IMR-90 (cell line): ENCODE measurements around the gene MAPKAP1. TPM values are rescaled to one million over a fixed set of nuclear protein-coding genes. Genes with fewer than 3 reads are reported as not detected.

ENCODE experiments used
- ATAC-seq: fragments of 200-7000 bp; cut with Tn5 transposase; 2 replicates; pipeline ENCODE4 v1.9.1; 2020; ENCODE audit warnings: low read depth, mild to moderate bottlenecking, moderate library complexity
- BruUV-seq: library from RNA; stranded (reverse); fragments of 400-500 nt; replicated peaks from 2 replicates; lab custom pipeline; 2021; lab: Mats Ljungman, UMichigan
- CTCF ChIA-PET: fragments of 300-600 bp; formaldehyde crosslinking; extraction: SDS; loops from one replicate; lab custom pipeline; 2021; ENCODE audit warnings: antibody characterized with exemption; lab: Yijun Ruan, JAX
- POLR2A ChIA-PET: fragments of 300-600 bp; sonication (Branson Sonifier 250); formaldehyde crosslinking; loops from one replicate; lab custom pipeline; 2022; ENCODE audit warnings: antibody characterized with exemption; ENCODE audit not compliant: unreplicated experiment; lab: Charles Lee
- DNase-seq: peaks from one replicate; pipeline ENCODE4 v3.0.0; 2013
- H2AFZ ChIP-seq: replicated peaks from 2 replicates; pipeline ENCODE3; 2013; ENCODE audit warnings: low read length, mild to moderate bottlenecking; ENCODE audit not compliant: poor library complexity
- H2AK5ac ChIP-seq: 2 replicates; pipeline ENCODE4 v1.6.1; 2013; ENCODE audit warnings: low read depth, low read length, inconsistent platforms
- H2AK9ac ChIP-seq: replicated peaks from 2 replicates; pipeline ENCODE3; 2013; ENCODE audit warnings: mild to moderate bottlenecking, low read depth, low read length, moderate library complexity; ENCODE audit not compliant: poor library complexity
- H2BK120ac ChIP-seq: 2 replicates; pipeline ENCODE4 v1.6.1; 2013; ENCODE audit warnings: low read depth, low read length, inconsistent platforms
- H2BK15ac ChIP-seq: 3 replicates; pipeline ENCODE4 v1.6.1; 2013; ENCODE audit warnings: low read depth, low read length, inconsistent platforms
- H2BK20ac ChIP-seq: 2 replicates; pipeline ENCODE4 v1.6.1; 2013; ENCODE audit warnings: low read depth, mild to moderate bottlenecking, inconsistent platforms, low read length, moderate library complexity
- H2BK5ac ChIP-seq: 2 replicates; pipeline ENCODE4 v1.6.1; 2013; ENCODE audit warnings: mild to moderate bottlenecking, low read depth, low read length, inconsistent platforms; ENCODE audit not compliant: poor library complexity, severe bottlenecking
- H3K14ac ChIP-seq: replicated peaks from 2 replicates; pipeline ENCODE4 v1.6.1; 2013; ENCODE audit warnings: low read depth, low read length, inconsistent platforms
- H3K18ac ChIP-seq: 2 replicates; pipeline ENCODE4 v1.6.1; 2013; ENCODE audit warnings: low read depth, low read length, control low read depth
- H3K23ac ChIP-seq: 2 replicates; pipeline ENCODE4 v1.6.1; 2013; ENCODE audit warnings: low read depth, low read length, inconsistent platforms
- H3K27ac ChIP-seq: 2 replicates; pipeline ENCODE4 v1.5.1; 2013; ENCODE audit warnings: mild to moderate bottlenecking, control low read depth, low read length; ENCODE audit not compliant: insufficient read depth
- H3K27me3 ChIP-seq: 2 replicates; pipeline ENCODE4 v1.6.1; 2013; ENCODE audit warnings: low read length; ENCODE audit not compliant: control insufficient read depth, insufficient read depth
- H3K36me3 ChIP-seq: 2 replicates; pipeline ENCODE4 v1.6.1; 2013; ENCODE audit warnings: low read length, mixed read lengths; ENCODE audit not compliant: control insufficient read depth, insufficient read depth
- H3K4ac ChIP-seq: 2 replicates; pipeline ENCODE4 v1.6.1; 2013; ENCODE audit warnings: low read depth, low read length, inconsistent platforms
- H3K4me1 ChIP-seq: 2 replicates; pipeline ENCODE4 v1.6.1; 2013; ENCODE audit warnings: low read length, mixed read lengths; ENCODE audit not compliant: control insufficient read depth, insufficient read depth
- H3K4me2 ChIP-seq: 2 replicates; pipeline ENCODE4 v1.6.1; 2013; ENCODE audit warnings: low read depth, mild to moderate bottlenecking, control low read depth, low read length, moderate library complexity
- H3K4me3 ChIP-seq: 2 replicates; pipeline ENCODE4 v1.5.1; 2013; ENCODE audit warnings: low read depth, mild to moderate bottlenecking, control low read depth, low read length, moderate library complexity; ENCODE audit not compliant: insufficient read depth
- H3K56ac ChIP-seq: 2 replicates; pipeline ENCODE4 v1.6.1; 2013; ENCODE audit warnings: low read length, inconsistent platforms; ENCODE audit not compliant: insufficient read depth; ENCODE audit errors: extremely low read depth
- H3K79me1 ChIP-seq, 2 experiments: 2 replicates each; pipeline ENCODE4 v1.6.1; 2013; ENCODE audit warnings: low read length in 2 of 2, inconsistent platforms in 1 of 2, low read depth in 1 of 2
- H3K9ac ChIP-seq: 2 replicates; pipeline ENCODE4 v1.6.1; 2013; ENCODE audit warnings: low read depth, low read length, control low read depth
- H3K9me1 ChIP-seq: 2 replicates; pipeline ENCODE4 v1.6.1; 2013; ENCODE audit warnings: low read length, inconsistent platforms; ENCODE audit not compliant: insufficient read depth
- H3K9me3 ChIP-seq: 2 replicates; pipeline ENCODE4 v1.6.1; 2013; ENCODE audit warnings: low read length; ENCODE audit not compliant: control insufficient read depth, insufficient read depth
- H4K20me1 ChIP-seq: 2 replicates; pipeline ENCODE4 v1.6.1; 2013; ENCODE audit warnings: low read length, inconsistent platforms; ENCODE audit not compliant: insufficient read depth
- H4K5ac ChIP-seq: 2 replicates; pipeline ENCODE4 v1.6.1; 2013; ENCODE audit warnings: mild to moderate bottlenecking, low read depth, low read length, control low read depth
- H4K8ac ChIP-seq, 2 experiments: 2 replicates each; pipeline ENCODE4 v1.6.1; 2013; ENCODE audit warnings: low read depth in 2 of 2, low read length in 2 of 2, control low read depth in 1 of 2, inconsistent platforms in 1 of 2
- H4K91ac ChIP-seq: 2 replicates; pipeline ENCODE4 v1.6.1; 2013; ENCODE audit warnings: low read depth, low read length, inconsistent platforms; ENCODE audit not compliant: insufficient read depth
- BHLHE40 ChIP-seq: fragments of 150-350 bp; IDR thresholded peaks from 2 replicates; pipeline ENCODE4 v1.6.1; 2016; ENCODE audit warnings: mild to moderate bottlenecking, low read depth, low read length
- CEBPB ChIP-seq: IDR thresholded peaks from 2 replicates; pipeline ENCODE4 v1.6.1; 2012; ENCODE audit warnings: low read depth, low read length, improper control_type of control experiment
- CHD1 ChIP-seq: IDR thresholded peaks from 2 replicates; pipeline ENCODE4 v1.6.1; 2012; ENCODE audit warnings: low read depth, low read length, improper control_type of control experiment
- CTCF ChIP-seq: conservative IDR thresholded peaks from 2 replicates; pipeline ENCODE4 v1.5.1; 2012; ENCODE audit warnings: mild to moderate bottlenecking, low read depth, low read length, improper control_type of control experiment
- FOS ChIP-seq: fragments of 150-350 bp; IDR thresholded peaks from 2 replicates; pipeline ENCODE4 v1.6.1; 2016; ENCODE audit warnings: low read depth, low read length
- MAFK ChIP-seq: IDR thresholded peaks from 2 replicates; pipeline ENCODE4 v1.6.1; 2012; ENCODE audit warnings: low read depth, low read length, improper control_type of control experiment
- MAZ ChIP-seq: IDR thresholded peaks from 2 replicates; pipeline ENCODE4 v1.6.1; 2012; ENCODE audit warnings: low read depth, mild to moderate bottlenecking, low read length, improper control_type of control experiment, moderate library complexity, borderline replicate concordance
- MXI1 ChIP-seq: IDR thresholded peaks from 2 replicates; pipeline ENCODE4 v1.6.1; 2012; ENCODE audit warnings: low read depth, mild to moderate bottlenecking, low read length, moderate library complexity, borderline replicate concordance
- NFE2L2 ChIP-seq: fragments of 150-350 bp; IDR thresholded peaks from 2 replicates; pipeline ENCODE4 v1.6.1; 2016; ENCODE audit warnings: low read depth, mild to moderate bottlenecking, low read length
- POLR2A ChIP-seq: IDR thresholded peaks from 2 replicates; pipeline ENCODE4 v1.6.1; 2012; ENCODE audit warnings: mild to moderate bottlenecking, low read depth, low read length
- RAD21 ChIP-seq: IDR thresholded peaks from 2 replicates; pipeline ENCODE4 v1.6.1; 2012; ENCODE audit warnings: low read length, improper control_type of control experiment
- RCOR1 ChIP-seq: IDR thresholded peaks from 2 replicates; pipeline ENCODE4 v1.6.1; 2012; ENCODE audit warnings: mild to moderate bottlenecking, low read length, improper control_type of control experiment; ENCODE audit not compliant: insufficient replicate concordance
- RFX5 ChIP-seq: IDR thresholded peaks from 2 replicates; pipeline ENCODE4 v1.8.0; 2012; ENCODE audit warnings: low read depth, mild to moderate bottlenecking, low read length, moderate library complexity
- SMC3 ChIP-seq: fragments of 150-350 bp; IDR thresholded peaks from 2 replicates; pipeline ENCODE4 v1.6.1; 2016; ENCODE audit warnings: low read depth, mild to moderate bottlenecking, antibody characterized with exemption, low read length, moderate library complexity
- WGBS, 2 experiments: methylation state at CpG; one replicate each; pipeline versions ENCODE4 v1.1.5 to v1.1.7; 2013; ENCODE audit warnings: missing lambda C conversion rate in 2 of 2; ENCODE audit not compliant: insufficient read length in 1 of 2; ENCODE audit errors: extremely low coverage in 2 of 2; 5-methylcytosine and 5-hydroxymethylcytosine counted together
- dilution Hi-C: fragments of 300-500 bp; cut with HindIII; formaldehyde crosslinking; loops from one replicate; pipeline ENCODE4 v1.14.3; 2018; ENCODE audit warnings: low sequenced_read_pairs; ENCODE audit not compliant: unreplicated experiment
- in situ Hi-C: fragments of 300-500 bp; cut with MboI; formaldehyde crosslinking; loops from 3 replicates; pipeline ENCODE4 v1.14.3; 2019; ENCODE audit warnings: low sequenced_read_pairs, inconsistent platforms, mixed read lengths
- intact Hi-C: fragments of 100-400 bp; cut with micrococcal nuclease; formaldehyde crosslinking; loops from 2 replicates; pipeline ENCODE4 v1.10.0; 2022
- polyA plus RNA-seq, 3 experiments: library from polyadenylated mRNA; depleted of rRNA; stranded (reverse); fragments of >200 nt; gene quantifications; 2 replicates each; pipeline ENCODE4 v1.2.3, GENCODE V29; 2012; ENCODE audit warnings: low replicate concordance in 1 of 3
- total RNA-seq: library from RNA; depleted of rRNA; stranded (reverse); fragments of >200 nt; gene quantifications from 2 replicates; pipeline ENCODE4 v1.2.3, GENCODE V29; 2012
- TF ChIP-seq, protein P1 (sequence below): fragments of 150-350 bp; IDR thresholded peaks from 2 replicates; pipeline ENCODE4 v1.6.1; 2017; ENCODE audit warnings: mild to moderate bottlenecking, antibody characterized with exemption, low read length, low read depth
- TF ChIP-seq, protein P2 (sequence below): fragments of 150-350 bp; IDR thresholded peaks from 2 replicates; pipeline ENCODE4 v1.6.1; 2016; ENCODE audit warnings: low read depth, mild to moderate bottlenecking, low read length, moderate library complexity, borderline replicate concordance

MAPKAP1 gene
- total and polyA plus RNA-seq, 2 of the 4 experiments (the other 2 are of a cell fraction) = 87.2 to 158 TPM

DNA sequence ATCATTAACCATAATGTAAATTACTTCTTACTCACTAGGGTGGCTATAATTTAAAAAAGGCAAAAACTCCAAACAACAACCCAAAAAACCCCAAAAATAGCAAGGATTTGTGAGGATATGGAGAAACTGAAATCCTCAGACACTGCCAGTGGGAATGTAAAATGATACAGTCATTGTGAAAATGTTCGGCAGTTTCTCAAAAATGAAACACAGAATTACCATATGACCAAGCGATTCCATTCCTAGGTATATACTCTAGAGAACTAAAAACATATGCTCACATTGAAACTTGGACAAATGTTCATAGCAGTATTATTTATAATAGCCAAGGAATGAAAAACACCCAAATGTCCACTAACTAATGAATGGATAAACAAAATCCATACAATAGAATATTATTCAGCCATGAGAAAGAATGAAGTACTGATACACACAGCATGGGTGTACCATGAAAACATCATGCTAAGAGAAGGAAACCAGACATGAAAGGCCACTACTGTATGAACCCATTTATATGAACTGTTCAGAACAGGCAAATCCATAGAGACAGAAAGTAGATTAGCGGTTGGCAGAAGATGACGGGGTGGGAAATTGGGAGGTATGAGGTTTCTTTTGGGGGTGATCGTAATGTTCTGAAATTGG lies 119.1 kb downstream of the MAPKAP1 start:
- H4K5ac ChIP-seq = no peak overlapping the region
- peaks cover 2% of the 10 kb centered on the region for H3K4me1 ChIP-seq
- dilution Hi-C loops = no loop called here
- H2BK15ac ChIP-seq = no peak overlapping the region
- H2AFZ ChIP-seq = no peak overlapping the region
- no peak overlapping the region for H2AK9ac ChIP-seq
- TF ChIP-seq RCOR1 (no peak), MAZ (no peak), BHLHE40 (no peak), RFX5 (no peak), CHD1 (no peak), MAFK (no peak), NFE2L2 (no peak), RAD21 (no peak), MXI1 (no peak), CEBPB (no peak), SMC3 (no peak), POLR2A (no peak), CTCF (no peak), FOS (no peak)
- TF ChIP-seq, protein P1, sequence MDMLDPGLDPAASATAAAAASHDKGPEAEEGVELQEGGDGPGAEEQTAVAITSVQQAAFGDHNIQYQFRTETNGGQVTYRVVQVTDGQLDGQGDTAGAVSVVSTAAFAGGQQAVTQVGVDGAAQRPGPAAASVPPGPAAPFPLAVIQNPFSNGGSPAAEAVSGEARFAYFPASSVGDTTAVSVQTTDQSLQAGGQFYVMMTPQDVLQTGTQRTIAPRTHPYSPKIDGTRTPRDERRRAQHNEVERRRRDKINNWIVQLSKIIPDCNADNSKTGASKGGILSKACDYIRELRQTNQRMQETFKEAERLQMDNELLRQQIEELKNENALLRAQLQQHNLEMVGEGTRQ = no peak
- TF ChIP-seq, protein P2, sequence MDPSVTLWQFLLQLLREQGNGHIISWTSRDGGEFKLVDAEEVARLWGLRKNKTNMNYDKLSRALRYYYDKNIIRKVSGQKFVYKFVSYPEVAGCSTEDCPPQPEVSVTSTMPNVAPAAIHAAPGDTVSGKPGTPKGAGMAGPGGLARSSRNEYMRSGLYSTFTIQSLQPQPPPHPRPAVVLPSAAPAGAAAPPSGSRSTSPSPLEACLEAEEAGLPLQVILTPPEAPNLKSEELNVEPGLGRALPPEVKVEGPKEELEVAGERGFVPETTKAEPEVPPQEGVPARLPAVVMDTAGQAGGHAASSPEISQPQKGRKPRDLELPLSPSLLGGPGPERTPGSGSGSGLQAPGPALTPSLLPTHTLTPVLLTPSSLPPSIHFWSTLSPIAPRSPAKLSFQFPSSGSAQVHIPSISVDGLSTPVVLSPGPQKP = no peak
- no peak for ATAC-seq
- H2BK5ac ChIP-seq = no peak overlapping the region
- H3K4me2 ChIP-seq = no peak overlapping the region
- no peaks in the 10 kb centered on the region for H3K9me3 ChIP-seq
- H3K4me3 ChIP-seq = no peak overlapping the region
- H2BK120ac ChIP-seq = no peak overlapping the region
- H3K4ac ChIP-seq = no peak overlapping the region
- H3K18ac ChIP-seq = no peak overlapping the region
- DNase-seq = no peak
- H3K79me1 ChIP-seq = peaks cover 27 to 60% of the 10 kb centered on the region in 2 experiments
- peaks cover 9% of the 10 kb centered on the region for H3K36me3 ChIP-seq
- no TSS peak for BruUV-seq
- no peak overlapping the region for H4K8ac ChIP-seq
- CTCF ChIA-PET = no interaction called here
- H2AK5ac ChIP-seq = no peak overlapping the region
- POLR2A ChIA-PET = no interaction called here
- no peak overlapping the region for H2BK20ac ChIP-seq
- H3K56ac ChIP-seq = no peak overlapping the region
- in situ Hi-C loops = no loop called here
- no CpG with 5 or more reads among the region's 5 CpGs for WGBS, 2 experiments
- no peaks in the 10 kb centered on the region for H3K27me3 ChIP-seq
- H3K27ac ChIP-seq = no peak overlapping the region
- H3K23ac ChIP-seq = no peak overlapping the region
- H3K9me1 ChIP-seq = peaks cover 21% of the 10 kb centered on the region
- no peak overlapping the region for H3K9ac ChIP-seq
- H3K14ac ChIP-seq = no peak overlapping the region
- intact Hi-C loops = no loop called here
- H4K91ac ChIP-seq = no peak overlapping the region
- H4K20me1 ChIP-seq = peaks cover 38% of the 10 kb centered on the region
